MM.1S (cell line): Measurements from ENCODE around the gene PAOX.

Experiments
- EZH2 ChIP-seq: fragments of 300-600 bp; sonication (generic); optimal IDR thresholded peaks from 2 replicates; pipeline ENCODE3; 2017; ENCODE audit warnings: low read depth, mild to moderate bottlenecking, antibody characterized with exemption, low read length, mixed read lengths
- EZH2phosphoT487 ChIP-seq: fragments of 300-600 bp; sonication (generic); IDR thresholded peaks from 2 replicates; pipeline ENCODE4 v1.6.1; 2018; ENCODE audit warnings: antibody characterized with exemption, low read length
- TF ChIP-seq, protein P1 (sequence below): fragments of 300-600 bp; sonication (generic); IDR thresholded peaks from 2 replicates; pipeline ENCODE4 v1.5.1; 2016; ENCODE audit warnings: antibody characterized with exemption, low read length, mixed read lengths

GRCh38 chr10:133411523-133412380 is 32.7 kb downstream of the PAOX start:
- no peak for TF ChIP-seq EZH2
- TF ChIP-seq, protein P1, sequence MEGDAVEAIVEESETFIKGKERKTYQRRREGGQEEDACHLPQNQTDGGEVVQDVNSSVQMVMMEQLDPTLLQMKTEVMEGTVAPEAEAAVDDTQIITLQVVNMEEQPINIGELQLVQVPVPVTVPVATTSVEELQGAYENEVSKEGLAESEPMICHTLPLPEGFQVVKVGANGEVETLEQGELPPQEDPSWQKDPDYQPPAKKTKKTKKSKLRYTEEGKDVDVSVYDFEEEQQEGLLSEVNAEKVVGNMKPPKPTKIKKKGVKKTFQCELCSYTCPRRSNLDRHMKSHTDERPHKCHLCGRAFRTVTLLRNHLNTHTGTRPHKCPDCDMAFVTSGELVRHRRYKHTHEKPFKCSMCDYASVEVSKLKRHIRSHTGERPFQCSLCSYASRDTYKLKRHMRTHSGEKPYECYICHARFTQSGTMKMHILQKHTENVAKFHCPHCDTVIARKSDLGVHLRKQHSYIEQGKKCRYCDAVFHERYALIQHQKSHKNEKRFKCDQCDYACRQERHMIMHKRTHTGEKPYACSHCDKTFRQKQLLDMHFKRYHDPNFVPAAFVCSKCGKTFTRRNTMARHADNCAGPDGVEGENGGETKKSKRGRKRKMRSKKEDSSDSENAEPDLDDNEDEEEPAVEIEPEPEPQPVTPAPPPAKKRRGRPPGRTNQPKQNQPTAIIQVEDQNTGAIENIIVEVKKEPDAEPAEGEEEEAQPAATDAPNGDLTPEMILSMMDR: no peak
- TF ChIP-seq EZH2phosphoT487: no peak
